HG03175 (cell line): ENCODE data around the gene ELL2.

Experiments
- ATAC-seq: cut with Tn5 transposase; IDR thresholded peaks from one replicate; pipeline ENCODE4 v1.9.1; 2021; ENCODE audit warnings: mild to moderate bottlenecking, moderate library complexity; ENCODE audit not compliant: unreplicated experiment

The ELL2 gene

GRCh38 chr5:95961617-95962474, at the start of gene ELL2:
TSS of gene ELL2 (minus strand) at chr5:95961851. CDS start at chr5:95961721, 130 bp downstream.
- peak; percentile 89 for ATAC-seq

DNA sequence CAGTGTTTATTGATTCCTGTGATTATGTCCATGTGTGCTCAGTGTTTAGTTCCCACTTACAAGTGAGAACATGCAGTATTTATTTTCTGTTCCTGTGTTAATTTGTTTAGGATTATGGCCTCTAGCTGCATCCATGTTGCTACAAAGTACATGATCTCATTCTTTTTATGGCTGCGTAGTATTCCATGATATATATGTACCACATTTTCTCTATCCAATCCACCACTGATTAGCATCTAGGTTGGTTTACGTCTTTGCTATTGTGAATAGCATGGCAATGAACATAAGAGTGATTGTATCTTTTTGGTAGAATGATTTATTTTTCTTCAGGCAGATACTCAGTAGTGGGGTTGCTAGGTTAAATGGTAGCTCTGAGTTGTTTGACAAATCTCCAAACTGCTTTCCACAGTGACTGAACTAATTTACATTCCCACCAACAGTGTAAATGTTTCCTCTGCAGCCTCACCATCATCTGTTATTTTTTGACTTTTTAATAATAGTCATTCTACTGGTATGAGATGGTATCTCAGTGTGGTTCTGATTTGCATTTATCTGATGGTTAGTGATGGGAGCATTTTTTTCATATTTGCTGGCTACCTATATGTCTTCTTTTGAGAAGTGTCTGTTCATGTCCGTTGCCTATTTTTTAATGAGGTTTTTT, 47.5 kb upstream of the ELL2 start:
- no peak for ATAC-seq

DNA sequence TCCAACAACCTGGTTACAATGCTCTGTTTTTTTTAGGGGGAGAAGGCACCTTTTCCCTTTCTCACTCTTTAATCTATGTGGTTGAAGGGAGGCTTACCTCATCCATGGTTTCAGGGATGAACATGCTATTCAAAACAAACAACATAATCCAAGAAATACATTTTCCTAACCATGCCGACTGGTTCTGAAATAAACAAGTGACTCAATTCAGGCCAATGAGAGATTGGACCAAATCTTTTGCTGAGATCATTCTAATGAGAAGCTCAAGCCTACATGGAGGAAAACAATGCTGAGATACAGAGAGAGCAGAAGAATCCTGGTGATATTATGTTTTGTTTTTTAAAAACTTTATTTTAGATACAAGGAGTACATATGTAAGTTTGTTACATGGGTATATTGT, 46.8 kb upstream of the ELL2 start:
- ATAC-seq = no peak

- ATAC-seq = no peak
These were observed 45.4 kb upstream of the ELL2 start for GRCh38 chr5:96007051-96007450.

- no peak for ATAC-seq
These were observed 44.6 kb upstream of the ELL2 start for GRCh38 chr5:96006291-96006690.

DNA sequence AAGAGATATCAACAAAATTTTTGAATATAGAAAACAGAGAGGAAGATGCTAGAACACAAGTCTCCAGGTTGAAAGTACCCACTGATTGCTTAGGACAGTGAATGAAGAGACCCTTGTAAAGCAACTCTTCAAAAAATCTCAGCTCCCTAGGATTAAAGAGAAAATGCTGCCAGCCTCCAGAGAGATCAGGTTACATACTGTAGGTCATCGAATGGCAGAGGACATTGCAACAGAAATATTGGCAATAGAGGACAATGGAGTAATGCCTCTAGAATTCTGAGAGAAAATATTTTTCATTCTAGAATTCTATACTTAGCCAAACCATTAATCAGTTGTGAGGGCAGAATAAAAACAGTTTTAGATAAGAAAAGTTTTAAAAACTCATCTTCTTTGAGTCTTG, 43.1 kb upstream of the ELL2 start:
- no peak for ATAC-seq

GRCh38 chr5:96004087-96004486, 42.4 kb upstream of the ELL2 start:
- no peak for ATAC-seq

- ATAC-seq = no peak
These were observed 39.6 kb upstream of the ELL2 start for GRCh38 chr5:96001262-96001661.

- ATAC-seq = no peak
These were observed 38.7 kb upstream of the ELL2 start for GRCh38 chr5:96000308-96000707.

GRCh38 chr5:95996904-95997723, 35.5 kb upstream of the ELL2 start:
- no peak for ATAC-seq

DNA sequence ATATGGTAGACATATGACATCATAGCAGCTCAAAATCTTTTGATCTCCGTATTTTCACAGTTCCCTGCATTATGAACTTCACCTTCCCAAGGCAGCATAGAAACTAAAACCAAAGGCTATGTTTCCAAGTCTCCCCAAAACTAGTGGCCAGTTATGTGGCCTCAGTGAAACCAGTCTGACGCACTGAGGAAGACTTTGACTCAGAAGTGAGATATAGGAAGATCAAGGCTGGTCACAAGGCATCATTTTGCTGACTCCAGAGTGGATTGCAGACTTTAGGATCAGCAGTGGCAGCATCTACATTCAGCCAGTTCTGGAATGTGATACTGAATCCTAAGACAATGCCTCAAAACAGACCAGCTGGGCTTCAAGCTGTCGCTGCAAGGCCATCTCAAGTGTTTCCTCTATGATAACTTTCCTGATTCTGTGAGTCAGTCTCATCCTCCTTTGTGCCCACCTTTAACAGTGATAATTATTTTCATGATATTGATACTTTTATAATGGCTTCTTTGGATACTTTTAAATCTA, 34.4 kb upstream of the ELL2 start:
- no peak for ATAC-seq

DNA sequence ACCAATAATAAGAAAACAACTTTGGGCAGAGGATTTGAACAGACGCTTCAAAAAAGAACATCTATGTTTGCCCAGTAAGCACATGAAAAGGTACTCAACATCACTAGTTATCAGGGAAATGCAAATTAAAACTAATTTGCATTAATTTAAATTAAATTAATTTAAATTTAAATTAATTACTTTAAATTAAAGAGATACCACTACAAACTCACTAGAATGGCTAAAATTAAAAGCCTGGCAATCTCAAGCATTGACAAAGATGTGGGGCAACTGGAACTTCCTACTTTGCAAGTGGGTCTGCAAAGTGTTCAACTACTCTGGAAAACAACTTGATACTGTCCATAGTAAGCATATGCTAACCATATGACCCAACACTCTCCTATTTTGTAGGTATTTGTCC, 32.1 kb upstream of the ELL2 start:
- ATAC-seq = no peak

GRCh38 chr5:95993266-95993665, 31.6 kb upstream of the ELL2 start:
- ATAC-seq = no peak

DNA sequence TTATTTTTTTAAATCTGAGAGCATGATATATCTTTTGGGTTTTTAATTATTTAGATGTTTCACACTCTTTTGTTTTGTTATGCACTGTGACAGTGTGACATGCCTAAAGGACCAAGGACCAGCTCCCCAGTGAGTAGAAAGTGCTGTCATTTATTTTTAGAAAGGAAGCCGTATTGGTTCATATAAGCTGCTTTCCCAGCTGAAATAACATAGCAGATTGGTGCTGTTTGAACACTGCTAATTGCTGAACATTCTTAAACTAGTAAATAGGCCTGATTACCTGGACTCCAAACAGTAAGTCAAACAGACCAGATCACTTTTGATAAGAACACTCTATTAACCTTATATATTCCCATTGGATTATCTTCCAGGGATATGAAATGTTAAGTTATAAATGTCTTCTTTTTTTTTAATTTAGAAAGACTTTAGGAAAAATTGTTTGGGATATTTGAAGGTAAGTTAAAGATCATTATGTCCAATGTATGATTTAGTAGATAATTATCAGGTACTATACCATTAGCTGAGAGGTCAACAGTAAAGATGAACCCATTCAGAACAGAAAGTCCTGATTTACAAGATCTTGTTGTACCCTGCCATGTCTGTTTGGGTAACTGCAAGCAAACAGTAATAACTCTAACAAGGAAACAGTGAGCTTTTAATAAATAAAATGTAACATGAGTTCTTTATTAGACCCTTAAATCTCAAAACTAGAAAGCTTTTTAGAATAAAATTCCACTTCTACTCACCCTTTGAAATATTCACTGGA, 27.8 kb upstream of the ELL2 start:
- ATAC-seq = no peak

DNA sequence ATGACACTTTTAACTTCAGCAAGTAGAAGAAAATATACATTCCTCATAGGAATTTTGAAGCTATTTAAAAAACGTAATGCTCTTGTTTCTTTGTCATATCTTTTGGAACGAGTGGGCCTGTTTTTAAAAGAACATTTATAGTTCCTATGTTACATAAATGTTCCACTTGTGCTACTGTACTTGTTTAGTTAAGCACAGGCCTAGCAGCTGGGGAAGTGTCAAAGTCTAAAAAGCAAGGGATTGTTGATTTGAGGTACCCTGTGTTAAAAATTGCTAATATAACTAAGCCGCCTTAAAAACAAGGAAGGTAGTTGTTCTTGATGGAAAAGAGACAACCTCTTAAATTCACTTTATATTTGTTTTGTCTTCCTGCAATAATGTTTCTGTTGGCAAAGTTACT, 27.2 kb upstream of the ELL2 start:
- no peak for ATAC-seq

DNA sequence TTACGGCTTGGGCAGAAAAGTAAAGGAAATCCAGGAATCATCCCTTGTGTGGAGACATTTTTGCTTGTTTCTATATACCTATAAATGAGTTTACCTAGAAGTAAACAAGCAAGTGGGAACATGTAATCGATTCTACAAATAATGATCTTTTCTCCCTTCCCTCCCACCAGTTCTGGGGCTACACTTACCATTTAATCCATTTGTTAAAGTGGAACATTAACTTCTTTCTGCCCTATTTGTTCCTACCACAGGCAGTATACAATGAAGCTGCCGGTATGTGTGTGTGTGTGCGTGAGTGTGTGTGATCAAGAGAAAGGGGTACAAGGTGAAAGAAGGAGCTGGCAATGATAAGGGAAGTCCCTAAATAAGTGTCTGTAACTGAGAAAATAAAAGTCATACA, 26.4 kb upstream of the ELL2 start:
- no peak for ATAC-seq

- no peak for ATAC-seq
These were observed 25.4 kb upstream of the ELL2 start for GRCh38 chr5:95986937-95987520.

DNA sequence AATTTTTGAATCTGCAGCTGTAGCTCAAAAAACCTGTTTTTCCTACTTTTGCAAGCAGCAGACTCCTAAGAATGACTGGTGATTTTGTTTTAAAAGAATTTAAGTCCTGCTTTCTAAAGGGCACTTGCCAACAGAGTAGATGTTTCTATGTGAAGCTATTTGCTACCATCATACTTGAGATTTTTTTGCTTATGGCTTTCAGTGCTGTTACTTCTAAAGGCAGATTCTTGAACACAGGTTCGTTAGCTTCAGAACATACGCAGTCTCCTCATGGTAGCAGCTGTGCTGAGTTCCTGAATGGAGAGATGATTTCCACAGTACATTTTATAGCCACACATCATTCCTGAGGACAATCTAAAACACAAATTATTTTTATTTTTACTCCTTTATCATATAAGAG, 24.4 kb upstream of the ELL2 start:
- no peak for ATAC-seq

DNA sequence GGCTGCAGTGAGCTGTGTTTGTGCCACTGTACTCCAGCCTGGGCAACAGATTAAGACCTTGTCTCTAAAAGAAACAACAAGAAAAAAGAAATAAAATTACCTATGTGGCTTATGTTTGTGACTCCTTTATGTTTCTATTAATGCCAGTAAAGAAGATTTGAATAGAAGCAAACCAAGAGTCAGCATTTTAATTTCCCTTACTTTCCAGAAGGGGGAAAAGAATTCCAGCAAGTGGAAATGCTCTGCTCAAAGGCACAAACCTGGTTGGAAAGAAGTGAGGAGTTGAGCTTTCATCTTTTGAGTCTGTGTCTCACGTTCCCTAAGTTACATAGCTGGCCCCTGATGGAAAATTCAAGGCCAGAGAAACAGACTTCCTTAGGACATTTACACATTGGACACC, 23.6 kb upstream of the ELL2 start:
- no peak for ATAC-seq

- ATAC-seq = no peak
These were observed 22.8 kb upstream of the ELL2 start for GRCh38 chr5:95984287-95984938.
